OCI-LY1 (cell line): ENCODE measurements around the gene STMN1.

ENCODE experiments used
- EZH2 ChIP-seq: fragments of 200-600 bp; sonication (generic), shearing (Covaris generic); IDR thresholded peaks from 2 replicates; pipeline ENCODE4 v1.8.0; 2017; ENCODE audit warnings: borderline replicate concordance, mixed run types, mild to moderate bottlenecking, antibody characterized with exemption, low read length, moderate library complexity, mixed read lengths
- TF ChIP-seq, protein P1 (sequence below): fragments of 200-600 bp; sonication (generic), shearing (Covaris generic); IDR thresholded peaks from 2 replicates; pipeline ENCODE4 v1.5.1; 2017; ENCODE audit warnings: mild to moderate bottlenecking, antibody characterized with exemption, low read length, moderate library complexity, mixed read lengths

DNA sequence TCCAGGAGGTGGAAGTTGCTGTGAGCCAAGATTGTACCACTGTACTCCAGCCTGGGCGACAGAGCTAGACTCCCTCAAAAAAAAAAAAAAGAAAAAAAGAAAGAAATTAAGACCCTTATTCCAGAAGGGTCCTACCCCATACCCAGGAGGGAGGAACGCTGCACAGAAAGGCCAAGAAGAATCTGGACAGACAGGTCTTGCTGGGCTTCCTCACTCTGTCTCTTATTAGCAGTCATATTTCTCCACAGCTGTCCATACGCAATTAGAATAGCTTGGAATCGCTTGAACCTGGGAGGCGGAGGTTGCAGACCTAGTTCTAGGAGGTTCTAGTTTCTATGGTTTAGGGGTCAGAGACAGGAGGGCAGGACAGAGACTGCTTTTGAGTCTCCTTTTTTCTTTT, 27.5 kb downstream of the STMN1 start:
- TF ChIP-seq, protein P1, sequence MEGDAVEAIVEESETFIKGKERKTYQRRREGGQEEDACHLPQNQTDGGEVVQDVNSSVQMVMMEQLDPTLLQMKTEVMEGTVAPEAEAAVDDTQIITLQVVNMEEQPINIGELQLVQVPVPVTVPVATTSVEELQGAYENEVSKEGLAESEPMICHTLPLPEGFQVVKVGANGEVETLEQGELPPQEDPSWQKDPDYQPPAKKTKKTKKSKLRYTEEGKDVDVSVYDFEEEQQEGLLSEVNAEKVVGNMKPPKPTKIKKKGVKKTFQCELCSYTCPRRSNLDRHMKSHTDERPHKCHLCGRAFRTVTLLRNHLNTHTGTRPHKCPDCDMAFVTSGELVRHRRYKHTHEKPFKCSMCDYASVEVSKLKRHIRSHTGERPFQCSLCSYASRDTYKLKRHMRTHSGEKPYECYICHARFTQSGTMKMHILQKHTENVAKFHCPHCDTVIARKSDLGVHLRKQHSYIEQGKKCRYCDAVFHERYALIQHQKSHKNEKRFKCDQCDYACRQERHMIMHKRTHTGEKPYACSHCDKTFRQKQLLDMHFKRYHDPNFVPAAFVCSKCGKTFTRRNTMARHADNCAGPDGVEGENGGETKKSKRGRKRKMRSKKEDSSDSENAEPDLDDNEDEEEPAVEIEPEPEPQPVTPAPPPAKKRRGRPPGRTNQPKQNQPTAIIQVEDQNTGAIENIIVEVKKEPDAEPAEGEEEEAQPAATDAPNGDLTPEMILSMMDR: no peak
- TF ChIP-seq EZH2: no peak
